Lung (tissue), 12 donors: ENCODE results near the gene CAMK1D. TPM values are rescaled to one million over a fixed set of nuclear protein-coding genes. Genes with fewer than 3 reads are reported as not detected.
A peak's percentile ranks its signal among the peaks of the same experiment; 100 is the strongest.

Source experiments
- ATAC-seq: fragments of 200-7000 bp; cut with Tn5 transposase; one replicate; pipeline ENCODE4 v1.9.1; 2020; ENCODE audit warnings: moderate number of reproducible peaks; ENCODE audit not compliant: insufficient read depth, low FRiP score
- DNase-seq, 3 donors: peaks; one replicate each; pipeline ENCODE4 v3.0.0-alpha.2; 2013 to 2017
- H3K27ac ChIP-seq, 2 donors: one replicate each; pipeline ENCODE4 v1.5.1; 2013; ENCODE audit warnings: mild to moderate bottlenecking in 2 of 2, moderate library complexity in 2 of 2, control low read depth in 1 of 2, inconsistent platforms in 1 of 2, low read depth in 1 of 2, low read length in 1 of 2
- H3K27me3 ChIP-seq, 3 donors: one replicate each; pipeline ENCODE4 v1.5.1; 2013; ENCODE audit warnings: low read length in 2 of 3; ENCODE audit not compliant: control insufficient read depth in 3 of 3, insufficient read depth in 3 of 3
- H3K36me3 ChIP-seq, 4 donors: one replicate each; pipeline ENCODE4 v1.5.1; 2013; ENCODE audit warnings: low read length in 4 of 4, mild to moderate bottlenecking in 1 of 4, moderate library complexity in 1 of 4; ENCODE audit not compliant: control insufficient read depth in 4 of 4, insufficient read depth in 4 of 4
- H3K4me1 ChIP-seq, 5 donors: one replicate each; pipeline ENCODE4 v1.5.1; 2013; ENCODE audit warnings: low read length in 5 of 5, mild to moderate bottlenecking in 2 of 5, moderate library complexity in 1 of 5; ENCODE audit not compliant: control insufficient read depth in 5 of 5, insufficient read depth in 5 of 5
- H3K4me3 ChIP-seq: one replicate; pipeline ENCODE4 v1.5.1; 2013; ENCODE audit warnings: mild to moderate bottlenecking, control low read depth, moderate library complexity
- H3K9ac ChIP-seq, 2 donors: one replicate each; pipeline ENCODE4 v1.5.1; 2013; ENCODE audit warnings: low read length in 2 of 2, control low read depth in 1 of 2; ENCODE audit not compliant: insufficient read depth in 1 of 2
- H3K9me3 ChIP-seq, 4 donors: one replicate each; pipeline ENCODE4 v1.5.1; 2013; ENCODE audit warnings: low read length in 3 of 4, mild to moderate bottlenecking in 1 of 4, moderate library complexity in 1 of 4; ENCODE audit not compliant: control insufficient read depth in 4 of 4, insufficient read depth in 3 of 4
- WGBS, 2 donors: extraction: QIAGEN DNeasy Blood & Tissue Kit; methylation state at CpG; one replicate each; pipeline ENCODE4 v1.1.7; 2013; 5-methylcytosine and 5-hydroxymethylcytosine counted together
- polyA plus RNA-seq, 2 donors: library from polyadenylated mRNA; stranded (reverse); fragments of 200-250 nt; gene quantifications; one replicate each; pipeline ENCODE4 v1.2.1, GENCODE V29; 2013
- total RNA-seq, 2 donors: library from RNA; depleted of rRNA in 1 of 2; stranded (reverse); fragments of >200 nt in 1 of 2; gene quantifications; one replicate each; pipeline ENCODE4 v1.2.1, GENCODE V29; 2014 to 2021
- TF ChIP-seq, protein P1 (sequence below): IDR thresholded peaks from 2 replicates; pipeline ENCODE4 v1.5.1; 2012; ENCODE audit warnings: mild to moderate bottlenecking; ENCODE audit errors: control extremely low read depth, extremely low read depth
- donor health status: control.
- donor health status: control.
- donor health status: Bipolar disorder and iron deficiency.
- donor health status: healthy.
- donor health status: DM: yes; HTN: yes; CAD: no.

Gene CAMK1D
- total and polyA plus RNA-seq, 4 donors: 3.2 to 37.4 (median 7.0) TPM

DNA sequence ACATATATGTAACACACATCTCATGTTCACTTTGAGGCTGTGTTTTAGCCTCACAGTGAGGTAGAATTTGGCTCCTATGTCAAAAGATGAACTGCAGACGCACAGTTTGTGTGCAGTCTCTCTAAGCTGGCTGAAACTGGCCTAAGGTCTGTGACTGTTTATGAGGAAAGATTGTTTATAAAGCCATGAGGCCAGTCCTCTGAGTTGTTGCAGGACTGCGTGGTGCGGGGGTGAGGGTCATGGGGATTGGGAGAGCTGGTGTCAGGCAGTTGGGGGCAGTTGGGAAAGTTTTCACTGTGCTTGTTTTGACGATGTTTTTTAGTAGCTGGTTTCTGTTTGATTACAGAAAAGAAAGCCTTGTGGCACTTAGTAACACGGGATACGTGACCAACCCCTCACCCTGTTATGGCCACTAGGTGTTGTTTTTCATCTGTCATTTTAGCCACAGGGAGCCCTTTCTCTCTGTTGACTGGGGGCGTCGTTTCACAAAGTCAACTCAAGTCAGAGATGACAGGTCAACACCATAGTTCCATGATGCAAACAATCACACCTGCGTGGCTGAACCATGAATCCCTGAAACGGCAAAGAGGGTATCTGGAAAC, 341.3 kb downstream of the CAMK1D start:
- DNase-seq (peak in 2 of 3 donors; percentile 24 to 55), ATAC-seq (no peak)
- Histone ChIP-seq H3K27ac (no peak overlapping the region), H3K9ac (no peak overlapping the region), H3K36me3 (no peaks in the 10 kb centered on the region), H3K27me3 (peaks cover 0 to 42% (median 0%) of the 10 kb centered on the region in 3 donors), H3K4me1 (peaks cover 0 to 2% (median 0%) of the 10 kb centered on the region in 5 donors), H3K4me3 (no peak overlapping the region), H3K9me3 (no peaks in the 10 kb centered on the region)
- 66 to 79% methylated on average over 10 of the region's 10 CpGs for WGBS, 2 donors
- TF ChIP-seq, protein P1, sequence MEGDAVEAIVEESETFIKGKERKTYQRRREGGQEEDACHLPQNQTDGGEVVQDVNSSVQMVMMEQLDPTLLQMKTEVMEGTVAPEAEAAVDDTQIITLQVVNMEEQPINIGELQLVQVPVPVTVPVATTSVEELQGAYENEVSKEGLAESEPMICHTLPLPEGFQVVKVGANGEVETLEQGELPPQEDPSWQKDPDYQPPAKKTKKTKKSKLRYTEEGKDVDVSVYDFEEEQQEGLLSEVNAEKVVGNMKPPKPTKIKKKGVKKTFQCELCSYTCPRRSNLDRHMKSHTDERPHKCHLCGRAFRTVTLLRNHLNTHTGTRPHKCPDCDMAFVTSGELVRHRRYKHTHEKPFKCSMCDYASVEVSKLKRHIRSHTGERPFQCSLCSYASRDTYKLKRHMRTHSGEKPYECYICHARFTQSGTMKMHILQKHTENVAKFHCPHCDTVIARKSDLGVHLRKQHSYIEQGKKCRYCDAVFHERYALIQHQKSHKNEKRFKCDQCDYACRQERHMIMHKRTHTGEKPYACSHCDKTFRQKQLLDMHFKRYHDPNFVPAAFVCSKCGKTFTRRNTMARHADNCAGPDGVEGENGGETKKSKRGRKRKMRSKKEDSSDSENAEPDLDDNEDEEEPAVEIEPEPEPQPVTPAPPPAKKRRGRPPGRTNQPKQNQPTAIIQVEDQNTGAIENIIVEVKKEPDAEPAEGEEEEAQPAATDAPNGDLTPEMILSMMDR: no peak

DNA sequence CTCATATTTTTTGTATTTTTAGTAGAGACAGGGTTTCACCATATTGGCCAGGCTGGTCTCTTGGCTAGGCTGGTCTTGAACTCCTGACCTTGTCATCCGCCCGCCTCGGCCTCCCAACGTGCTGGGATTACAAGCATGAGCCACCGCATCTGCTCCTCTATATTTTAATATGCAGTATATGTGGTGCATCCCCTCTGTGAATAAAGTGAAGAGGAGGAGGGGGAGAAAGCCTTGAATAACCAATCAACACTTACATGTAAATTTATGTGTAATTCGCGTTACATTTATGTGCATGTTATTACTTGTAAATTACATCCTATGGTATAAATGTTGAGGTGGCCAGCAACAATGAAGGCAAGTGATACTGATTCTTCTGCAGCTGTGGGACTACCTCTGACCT, 342.2 kb downstream of the CAMK1D start:
- H3K9me3 ChIP-seq: no peaks in the 10 kb centered on the region
- H3K4me1 ChIP-seq: peaks cover 0 to 2% (median 0%) of the 10 kb centered on the region in 5 donors
- WGBS, 2 donors: 94 to 97% methylated on average over 7 of the region's 7 CpGs
- H3K9ac ChIP-seq: no peak overlapping the region
- H3K27me3 ChIP-seq: peaks cover 0 to 38% (median 0%) of the 10 kb centered on the region in 3 donors
- H3K36me3 ChIP-seq: no peaks in the 10 kb centered on the region
- no peak overlapping the region for H3K4me3 ChIP-seq
- TF ChIP-seq, protein P1: no peak
- no peak overlapping the region for H3K27ac ChIP-seq
- ATAC-seq (no peak), DNase-seq (no peak)

DNA sequence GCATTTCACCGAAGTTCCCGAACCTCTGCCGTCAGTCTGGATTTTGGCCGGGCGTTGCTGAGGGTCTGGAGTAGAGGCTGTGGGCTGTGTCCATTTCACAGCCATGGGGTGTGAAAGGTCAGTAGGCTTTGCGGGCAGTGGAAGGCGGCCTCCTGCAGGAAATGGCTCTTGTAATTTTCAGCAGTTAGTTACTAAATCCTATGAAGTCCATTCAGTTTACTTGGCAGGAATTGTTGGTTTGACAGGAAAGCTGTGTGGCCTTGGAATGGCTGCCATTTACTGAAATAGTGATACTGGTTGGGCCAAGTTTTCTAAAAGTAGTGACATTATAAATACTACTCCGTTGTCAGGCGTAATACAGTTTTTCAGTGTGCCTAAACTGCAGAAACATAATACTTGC, 348.4 kb downstream of the CAMK1D start:
- H3K36me3 ChIP-seq: no peaks in the 10 kb centered on the region
- DNase-seq (peak in 1 of 3 donors; percentile 31), ATAC-seq (no peak)
- peaks cover 0 to 7% (median 0%) of the 10 kb centered on the region in 5 donors for H3K4me1 ChIP-seq
- 85 to 86% methylated on average over 9 of the region's 9 CpGs for WGBS, 2 donors
- TF ChIP-seq, protein P1: no peak
- peaks cover 0 to 25% (median 0%) of the 10 kb centered on the region in 3 donors for H3K27me3 ChIP-seq
- no peak overlapping the region for H3K27ac ChIP-seq
- H3K4me3 ChIP-seq: no peak overlapping the region
- peaks cover 0 to 6% (median 0%) of the 10 kb centered on the region in 4 donors for H3K9me3 ChIP-seq
- no peak overlapping the region for H3K9ac ChIP-seq
